SKM-1 treated with dmso at 0.1 percent for 144 hours (cell line): ENCODE measurements around the gene C20orf144.
A peak's percentile ranks its signal among the peaks of the same experiment; 100 is the strongest.

Source experiments
- DNase-seq: peaks from one replicate; lab custom pipeline; 2025; ENCODE audit not compliant: unreplicated experiment; lab: John Stamatoyannopoulos, UW

Gene C20orf144

DNA sequence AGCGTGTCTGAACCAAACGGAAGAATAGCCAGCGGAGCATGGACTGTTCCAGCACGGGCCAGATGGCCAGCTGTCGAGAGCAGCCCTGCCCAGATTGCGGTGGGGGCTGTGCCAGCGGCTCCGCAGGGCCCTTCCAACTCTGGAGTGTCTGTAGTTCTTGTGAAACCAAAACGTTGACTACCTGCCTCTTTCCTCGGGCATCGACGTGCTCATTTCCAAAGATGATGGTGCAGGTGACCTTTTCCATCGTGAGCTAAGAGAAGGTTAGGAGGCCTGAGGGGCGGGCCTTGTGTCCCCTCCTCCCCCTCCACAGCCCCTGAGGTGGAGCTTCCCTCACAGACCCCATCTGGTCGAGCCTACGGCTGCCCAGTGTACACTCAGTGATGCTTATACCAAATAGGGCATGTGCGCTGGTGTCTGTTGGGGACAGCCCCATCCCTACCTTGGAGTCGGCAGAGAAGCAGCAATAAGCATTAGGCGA lies 12.9 kb upstream of the C20orf144 start:
- no peak for DNase-seq

DNA sequence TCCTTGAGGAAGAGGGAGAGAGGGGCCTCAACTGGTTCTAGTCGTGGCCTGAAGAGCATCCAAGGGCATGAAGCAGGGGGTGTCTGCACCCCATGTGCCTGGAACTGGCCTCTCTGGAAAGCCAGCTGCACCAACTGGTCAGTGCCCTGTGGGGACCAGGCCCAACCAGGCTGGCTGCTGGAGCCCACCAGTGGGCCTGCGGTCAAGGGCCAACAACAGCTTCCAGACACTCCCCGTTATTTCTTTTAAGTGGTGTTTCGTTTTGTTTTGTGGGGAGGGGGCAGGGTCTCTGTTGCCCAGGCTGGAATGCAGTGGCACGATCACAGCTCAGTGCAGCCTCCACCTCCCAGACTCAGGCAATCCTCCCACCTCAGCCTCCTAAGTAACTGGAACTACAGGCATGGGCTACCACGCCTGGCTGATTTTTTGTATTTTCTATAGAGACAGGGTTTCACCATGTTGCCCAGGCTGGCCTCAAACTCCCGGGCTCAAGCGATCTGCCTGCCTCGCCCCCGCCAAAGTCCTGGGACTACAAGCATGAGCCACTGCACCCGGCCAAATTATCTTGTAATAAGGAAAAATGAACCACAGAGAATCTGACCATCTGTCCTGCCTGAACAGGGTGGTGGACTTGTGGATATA lies 11.9 kb upstream of the C20orf144 start:
- no peak for DNase-seq

DNA sequence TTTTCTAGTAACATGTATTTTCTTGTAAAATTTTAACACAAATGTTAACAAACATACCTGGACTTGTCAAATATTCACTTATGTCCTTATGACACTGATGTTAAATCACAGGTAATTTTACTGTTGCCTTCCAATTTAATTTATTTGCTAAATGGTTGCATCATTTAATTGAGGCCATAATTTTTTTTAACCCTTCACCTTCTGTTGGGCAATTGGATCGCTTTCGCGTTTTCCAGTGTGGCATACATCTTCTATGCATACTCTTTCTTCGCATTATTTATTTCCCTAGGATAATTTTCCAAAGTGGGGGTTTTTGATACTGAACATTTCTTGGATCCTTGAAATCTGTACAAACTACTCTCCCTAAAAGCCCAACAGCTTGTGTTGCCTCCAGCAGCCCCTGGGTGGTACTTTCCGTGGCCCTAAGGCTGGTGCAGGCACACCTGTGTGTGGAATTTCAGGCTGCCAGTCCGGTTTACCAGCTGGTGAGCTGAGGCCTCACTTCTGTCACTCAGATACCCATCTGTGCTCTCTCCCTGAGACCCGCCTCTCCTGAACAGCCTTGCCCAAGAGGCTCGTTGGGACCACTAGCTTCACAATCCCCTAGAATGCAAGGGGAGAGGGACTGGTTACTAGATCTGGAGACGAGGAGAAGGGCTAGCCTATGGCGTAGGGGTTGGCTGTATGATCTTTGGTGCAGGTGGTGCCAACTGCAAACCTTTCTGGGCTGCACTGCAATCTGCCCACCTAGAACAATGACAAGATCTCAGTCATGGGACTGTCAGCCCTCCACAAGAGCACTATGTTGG lies 11.2 kb upstream of the C20orf144 start:
- DNase-seq = no peak

DNA sequence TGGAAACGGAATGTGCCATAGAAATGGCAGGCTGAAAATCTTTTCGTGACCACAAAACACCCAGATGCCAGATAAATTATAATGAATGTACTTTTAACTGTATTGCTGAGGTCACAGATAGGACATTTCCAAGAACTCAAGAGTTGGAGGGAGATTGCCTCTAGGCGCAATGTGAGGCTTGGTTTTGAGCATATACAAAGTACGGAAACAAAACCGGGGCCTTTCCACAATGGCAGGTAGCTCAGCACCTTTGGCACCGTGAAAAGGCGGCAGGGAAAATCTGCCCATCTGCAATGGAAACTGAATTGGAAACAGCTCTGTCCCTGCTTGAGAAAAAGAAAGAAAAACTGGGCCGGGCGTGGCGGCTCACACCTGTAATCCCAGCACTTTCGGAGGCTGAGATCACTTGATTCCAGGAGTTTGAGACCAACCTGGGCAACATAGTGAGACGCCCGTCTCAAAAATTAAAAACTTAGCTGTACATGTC lies 10.5 kb upstream of the C20orf144 start:
- no peak for DNase-seq

DNA sequence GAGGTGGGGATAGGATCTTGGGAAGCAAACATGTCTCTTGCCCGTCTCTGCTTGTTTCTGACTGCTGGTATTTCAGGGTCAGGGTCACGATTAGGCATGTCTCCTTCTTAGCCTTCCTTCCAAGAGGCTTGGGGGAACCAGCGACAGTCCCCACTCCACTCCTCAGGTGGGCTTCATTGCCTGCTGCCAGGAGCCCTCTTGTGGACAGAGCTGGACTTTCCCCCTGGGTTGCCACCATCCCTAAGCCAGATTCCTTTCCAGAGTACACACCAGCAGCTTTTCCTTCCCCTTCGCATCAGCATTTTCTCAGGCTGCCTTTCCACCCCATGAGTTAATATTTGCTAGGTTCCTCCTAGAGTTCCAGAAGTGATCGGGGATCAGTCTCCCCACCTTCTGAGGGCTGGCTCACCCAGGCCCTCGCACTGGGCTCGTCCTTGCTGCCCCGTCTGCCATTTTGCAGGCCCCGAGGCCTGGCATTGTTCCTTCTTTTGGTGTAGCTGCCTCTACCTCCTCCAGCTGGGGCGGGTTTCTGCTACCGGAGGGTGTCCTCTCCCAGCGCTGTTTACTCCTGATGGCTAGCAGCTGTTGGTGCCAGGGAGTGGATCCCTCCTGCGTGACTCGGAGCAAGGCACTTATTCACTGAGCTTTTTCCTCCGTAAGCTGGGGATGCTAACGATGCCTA lies 8.8 kb upstream of the C20orf144 start:
- peak; percentile 39 for DNase-seq

DNA sequence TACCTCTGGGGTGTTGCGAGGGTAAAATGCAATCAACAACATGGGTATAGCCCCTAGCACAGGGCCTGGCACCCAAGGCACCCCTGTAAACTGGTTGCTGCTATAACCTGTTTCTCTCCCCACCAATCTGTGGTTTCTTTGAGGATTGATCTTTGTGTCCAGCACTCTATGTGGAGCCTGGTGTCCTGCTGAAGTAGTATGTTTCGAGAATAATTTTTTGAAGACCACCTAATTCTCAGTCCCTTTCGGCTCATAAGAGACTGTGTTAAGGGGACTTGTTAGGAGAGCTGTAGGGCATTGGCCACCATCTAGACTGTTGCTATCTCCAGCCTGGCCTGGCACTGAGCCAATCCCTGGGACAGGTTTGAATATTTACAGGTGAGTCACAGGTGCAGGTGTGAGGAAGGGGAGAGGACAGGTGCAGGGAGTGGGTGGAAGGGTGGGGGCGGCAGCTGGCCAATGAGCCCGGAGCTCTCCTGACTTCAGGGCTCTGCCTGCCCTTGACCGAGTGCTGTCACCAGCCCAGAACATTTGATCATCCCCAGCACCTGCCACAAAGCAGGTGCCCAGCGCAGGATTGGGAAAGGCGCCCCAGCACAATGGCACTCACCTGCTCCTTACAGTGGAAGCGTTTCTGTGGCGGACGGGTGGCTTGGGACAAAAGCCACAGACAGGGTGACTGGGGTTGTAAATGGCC lies 8.1 kb upstream of the C20orf144 start:
- DNase-seq = no peak

DNA sequence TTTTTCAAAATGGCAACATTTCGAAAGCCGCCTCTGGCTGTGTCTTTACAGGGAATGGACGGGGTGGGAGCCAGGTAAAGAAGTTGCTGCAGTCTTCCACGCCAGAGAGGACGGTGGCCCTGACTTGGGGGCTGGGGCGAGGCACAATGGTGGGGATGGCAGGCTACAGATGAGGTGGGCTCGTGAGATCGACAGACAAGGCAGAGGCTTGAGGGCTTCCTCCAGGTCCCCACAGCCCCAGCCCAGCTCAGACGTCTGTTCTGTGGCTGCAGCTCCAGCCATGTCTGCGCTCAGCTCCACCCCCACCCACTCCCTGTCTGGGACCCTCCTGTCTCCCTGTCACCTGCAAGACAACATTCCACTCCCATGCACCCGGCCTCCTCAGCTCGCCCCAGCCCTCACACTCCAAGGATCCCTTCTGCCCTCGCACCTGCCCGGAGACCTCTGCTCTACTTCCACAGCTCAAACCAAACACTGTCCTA lies 7.4 kb upstream of the C20orf144 start:
- DNase-seq = no peak

DNA sequence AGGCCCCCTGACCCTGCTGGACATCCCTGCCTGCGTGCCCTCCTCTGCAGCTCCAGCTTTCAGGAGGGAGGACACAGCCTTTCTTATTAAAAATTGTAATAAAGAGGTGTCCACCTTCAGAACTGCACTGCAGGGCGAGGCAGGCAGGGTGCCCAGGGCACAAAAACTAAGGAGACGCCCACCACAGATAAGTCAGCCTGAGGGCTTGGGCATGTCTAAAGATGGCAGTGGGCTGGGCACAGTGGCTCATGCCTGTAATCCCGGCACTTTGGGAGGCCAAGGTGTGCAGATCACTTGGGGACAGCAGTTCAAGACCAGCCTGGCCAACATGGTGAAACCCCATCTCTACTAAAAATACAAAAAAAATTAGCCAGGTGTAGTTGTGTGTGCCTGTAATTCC lies 7.0 kb upstream of the C20orf144 start:
- no peak for DNase-seq

DNA sequence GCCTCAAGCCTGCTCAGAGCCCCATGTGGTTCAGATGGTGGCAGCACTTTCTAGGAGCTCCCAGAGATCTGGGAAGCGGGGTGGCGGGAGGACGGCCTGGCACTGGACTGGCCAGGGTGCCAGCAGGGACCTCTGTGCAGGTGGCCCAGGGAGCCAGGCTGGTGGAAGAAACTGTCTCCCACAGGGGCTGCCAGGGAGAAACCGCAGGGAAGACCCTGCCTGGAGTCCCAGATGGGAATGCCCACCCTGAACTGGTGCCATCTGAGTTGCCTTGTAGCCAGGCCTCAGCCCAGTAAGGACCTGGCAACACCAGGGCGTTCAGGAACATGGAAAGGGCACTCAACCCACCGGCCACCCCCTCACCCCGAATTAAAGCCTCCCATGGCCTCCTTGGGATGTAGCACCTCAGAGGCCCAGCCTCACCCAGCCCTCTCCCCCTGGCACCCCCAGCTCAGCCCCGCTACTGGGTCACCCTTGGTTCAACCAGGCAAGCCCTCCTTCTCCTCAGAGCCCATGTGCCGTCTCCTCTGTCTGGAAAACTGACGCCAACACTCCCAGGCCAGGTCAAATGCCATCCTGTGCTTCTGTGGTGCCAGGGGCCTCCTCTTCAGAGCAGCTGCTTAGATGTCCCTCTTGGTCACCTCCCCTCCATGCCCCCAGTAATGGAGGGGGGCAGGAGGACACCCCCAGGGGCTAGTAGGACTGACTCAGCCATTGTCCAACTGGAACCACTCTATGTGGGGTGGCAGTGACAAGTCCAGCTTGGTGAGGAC lies 5.9 kb upstream of the C20orf144 start:
- DNase-seq = no peak

DNA sequence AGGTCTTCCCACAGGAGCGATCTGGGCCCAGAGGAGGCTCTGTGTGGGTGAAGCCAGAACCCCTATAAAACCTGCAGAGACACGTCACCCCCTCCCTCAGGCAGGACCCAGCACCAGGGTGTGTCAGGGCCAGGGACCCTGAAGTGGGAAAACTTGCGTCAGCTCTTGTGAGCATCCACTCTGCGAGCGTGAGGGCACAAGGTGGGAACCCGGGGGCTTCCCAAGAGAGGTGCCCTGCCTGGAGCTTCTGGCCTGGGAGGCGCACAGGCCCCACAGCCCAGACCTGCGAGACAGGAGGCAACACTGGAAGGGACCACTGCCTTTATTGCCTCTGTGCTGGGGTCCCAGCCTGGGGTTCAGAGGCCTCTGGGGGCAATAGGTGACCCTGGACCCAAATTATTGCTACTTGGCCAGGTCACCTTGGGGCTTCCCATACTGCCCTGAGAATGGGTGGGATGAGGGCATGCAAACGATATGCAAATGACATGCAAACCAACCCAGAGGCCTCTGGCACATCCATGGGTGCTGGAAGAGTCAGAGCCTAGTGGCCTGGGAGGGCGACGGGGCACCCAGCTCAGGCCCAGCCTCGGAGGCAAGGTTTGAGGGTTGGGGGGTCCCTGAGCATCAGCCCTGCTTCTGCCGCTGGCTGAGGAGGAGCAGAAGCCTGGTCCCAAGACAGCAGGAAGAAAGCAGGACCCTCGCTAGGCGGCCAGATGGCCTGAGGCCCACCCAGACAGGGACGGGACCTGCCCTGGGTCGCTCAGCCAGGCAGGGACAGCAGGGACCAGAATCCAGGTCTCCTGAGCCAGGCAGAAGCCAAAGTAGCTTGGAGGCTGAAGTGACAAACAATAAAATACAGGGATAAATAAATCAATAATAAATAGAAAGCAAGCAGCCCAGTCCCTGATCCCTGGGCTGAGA lies 5.1 kb upstream of the C20orf144 start:
- no peak for DNase-seq

DNA sequence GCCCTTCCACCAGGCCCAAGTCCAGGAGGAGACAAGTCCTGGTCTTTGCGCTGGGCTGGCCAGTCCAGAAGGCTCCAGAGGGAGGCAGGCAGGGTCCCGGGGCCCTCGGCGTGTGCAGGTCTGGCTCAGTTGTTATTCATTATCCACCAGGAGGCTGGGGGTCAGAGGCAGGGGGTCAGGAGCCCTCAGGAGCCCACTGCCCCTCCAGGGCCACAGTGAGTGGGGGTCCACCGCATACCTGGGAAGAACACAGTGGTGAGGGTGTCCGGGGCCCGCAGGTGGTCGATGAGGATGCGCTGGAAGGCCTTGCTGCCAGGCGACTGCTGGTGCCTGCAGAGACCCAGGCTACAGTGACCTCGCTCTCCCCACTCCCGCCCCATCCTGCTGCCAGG lies 4.4 kb upstream of the C20orf144 start:
- DNase-seq = no peak

DNA sequence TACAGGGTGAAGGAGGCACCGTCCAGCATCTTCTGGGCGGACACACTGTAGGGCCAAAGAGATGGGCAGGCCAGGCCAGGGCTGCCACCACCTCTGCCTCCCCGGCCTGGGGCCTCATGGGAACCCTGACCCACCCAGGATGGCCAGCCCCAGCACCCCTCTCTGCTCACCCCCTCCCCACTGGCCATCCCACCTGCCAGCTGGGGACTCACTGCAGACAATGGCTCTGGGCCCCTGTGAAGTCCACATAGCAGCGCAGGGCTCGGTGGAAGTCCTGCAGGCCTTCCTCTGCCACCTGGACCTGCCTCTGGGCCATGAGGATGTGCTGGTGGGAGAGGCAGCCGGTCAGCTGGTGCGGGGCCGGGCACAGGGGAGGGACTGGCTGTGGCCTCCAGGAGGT lies 3.6 kb upstream of the C20orf144 start:
- no peak for DNase-seq

DNA sequence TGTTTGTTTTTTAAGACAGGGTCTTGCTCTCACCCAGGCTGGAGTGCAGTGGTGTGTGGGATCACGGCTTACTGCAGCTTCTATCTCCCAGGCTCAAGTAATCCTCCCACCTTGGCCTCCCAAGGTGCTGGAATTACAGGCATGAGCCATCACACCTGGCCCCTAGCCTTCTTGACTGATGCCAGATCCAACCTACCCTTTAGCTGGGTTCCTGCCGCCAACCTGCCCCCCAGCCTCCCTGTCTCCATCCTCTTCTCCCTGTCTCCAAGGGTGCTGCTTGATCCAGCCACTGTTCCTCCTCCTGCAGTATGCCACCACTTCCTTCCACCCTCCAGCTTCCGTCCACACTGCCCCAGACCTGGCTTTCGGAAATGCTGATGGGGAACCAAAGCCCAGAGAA lies 3.2 kb upstream of the C20orf144 start:
- DNase-seq = no peak

DNA sequence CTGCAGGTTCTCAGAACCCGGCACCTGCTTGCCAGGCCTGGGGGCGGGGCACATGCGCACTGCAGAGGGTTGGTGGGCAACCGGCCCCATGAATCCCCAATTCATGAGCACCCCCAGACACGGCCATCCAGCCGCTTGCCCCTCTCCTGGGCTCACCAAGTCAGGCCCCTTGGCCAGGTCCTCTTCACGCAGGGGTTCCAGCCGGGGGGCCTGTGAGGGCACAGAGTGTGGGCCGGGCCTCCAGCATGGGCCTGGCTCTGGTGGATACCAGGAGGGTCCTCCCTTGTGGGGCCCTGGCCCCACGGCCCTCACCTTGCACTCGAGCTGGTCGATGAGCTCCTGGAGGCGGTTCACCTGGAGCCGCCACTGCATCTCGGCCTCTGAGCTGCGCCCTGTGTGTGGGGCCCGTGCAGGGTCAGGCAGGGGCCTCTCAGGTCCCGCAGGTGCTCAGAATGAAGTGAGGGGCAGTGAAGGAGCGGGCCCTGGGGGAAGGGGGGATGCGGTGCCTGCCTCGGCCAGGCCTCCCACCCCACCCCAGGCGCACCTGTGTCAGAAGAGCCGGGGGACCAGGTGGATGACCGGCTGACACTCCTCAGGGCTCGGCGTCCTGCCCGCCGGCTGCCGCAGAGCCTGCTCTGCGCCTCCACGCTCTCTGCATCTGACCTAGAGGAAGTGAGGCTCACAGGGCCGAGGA lies 2.6 kb upstream of the C20orf144 start:
- no peak for DNase-seq

DNA sequence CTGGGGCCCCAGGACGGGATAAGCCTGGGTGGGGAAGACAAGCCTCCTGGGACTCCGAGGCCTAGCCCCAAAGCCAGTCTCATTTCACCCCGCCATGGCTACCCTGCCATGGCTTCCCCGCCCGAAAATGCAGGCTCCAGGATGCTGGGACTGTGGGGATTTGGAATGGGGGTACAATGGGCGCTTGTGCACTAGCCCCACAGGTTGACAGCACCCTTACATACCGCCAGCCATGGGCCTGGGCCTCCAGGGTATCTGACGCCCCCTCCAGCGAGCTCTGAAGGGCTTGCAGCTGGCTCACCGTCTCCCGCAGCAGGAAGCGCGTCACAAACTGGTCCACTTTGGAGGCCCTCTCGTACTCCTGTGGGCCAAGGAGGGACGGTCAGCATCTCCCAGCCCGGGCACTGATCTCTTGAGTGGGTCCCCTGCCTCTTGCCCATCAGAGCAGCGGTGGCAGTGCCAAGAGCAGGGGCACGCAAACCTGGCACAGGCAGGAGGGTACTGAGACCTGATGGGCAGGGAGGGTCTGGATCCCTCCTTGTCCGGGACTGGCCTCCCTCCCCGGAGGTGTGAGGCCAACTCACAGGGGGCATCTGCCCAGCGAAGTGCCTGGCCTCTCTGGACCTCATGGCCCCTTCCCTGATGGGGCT lies 2.0 kb upstream of the C20orf144 start:
- DNase-seq = no peak

DNA sequence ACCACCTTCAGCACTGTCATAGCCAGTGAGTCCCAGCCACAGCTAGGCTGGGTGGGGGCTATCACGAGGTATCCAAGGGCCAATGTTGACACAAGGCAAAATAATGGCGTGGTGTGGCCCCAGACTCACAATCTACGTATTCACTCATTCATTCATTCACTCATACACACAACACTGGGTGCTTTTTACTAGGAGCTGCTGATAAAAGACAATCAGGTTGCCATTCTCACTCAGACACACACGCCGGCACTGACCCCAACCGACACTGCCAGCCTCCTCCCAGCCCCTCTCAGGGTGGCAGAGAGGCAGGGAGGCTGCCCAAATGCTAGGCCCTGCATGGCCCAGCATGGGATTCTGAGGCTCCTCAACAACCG lies 1.5 kb upstream of the C20orf144 start:
- no peak for DNase-seq

DNA sequence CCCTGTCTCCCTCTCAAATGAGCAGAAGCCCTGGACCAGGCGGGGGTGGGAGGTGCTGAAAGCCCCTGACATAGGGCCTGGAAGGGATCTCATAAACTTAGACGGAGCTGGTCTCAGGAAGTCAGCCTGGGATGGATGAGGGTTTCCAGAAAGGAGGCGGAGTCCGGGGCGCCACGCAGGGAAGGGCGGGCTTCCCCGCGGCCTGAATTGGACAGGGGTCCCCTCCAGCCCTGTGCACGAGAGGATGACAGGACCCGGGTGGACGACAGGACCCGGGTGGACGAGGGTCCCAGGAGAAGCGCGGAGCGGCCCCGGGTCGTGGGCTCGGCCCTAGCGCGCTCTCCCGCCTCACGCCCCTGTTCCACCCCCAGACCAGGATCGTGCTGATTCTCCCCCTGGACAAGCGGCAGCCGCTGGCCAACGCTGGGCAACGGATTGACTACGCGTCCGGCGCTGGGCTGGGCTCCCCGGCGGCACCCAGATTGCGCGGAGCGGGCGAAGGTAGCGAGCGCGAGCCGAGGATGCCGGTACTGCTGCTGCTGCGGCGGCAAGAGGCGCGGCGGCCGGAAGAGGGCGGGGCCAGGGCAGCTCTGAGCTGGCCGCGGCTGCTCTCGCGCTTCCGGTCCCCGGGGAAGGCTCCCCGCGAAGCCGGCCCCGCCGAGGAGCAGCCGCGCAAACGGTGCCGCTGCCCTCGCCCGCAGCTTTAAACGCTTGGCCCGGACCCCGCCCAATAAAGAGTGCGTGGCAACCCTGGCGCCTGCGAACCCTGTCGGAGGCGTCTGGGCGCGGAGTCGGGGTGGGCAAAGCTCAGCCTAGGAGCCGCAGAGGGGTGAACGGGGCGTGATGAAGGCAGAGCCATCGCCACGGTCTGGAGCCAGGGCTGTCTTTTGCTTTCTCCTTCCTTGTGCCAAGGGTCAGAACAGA lies 1.3 kb downstream of the C20orf144 start:
- DNase-seq = peak; percentile 46
